Stimulated activated CD8-positive, alpha-beta memory T cell treated with anti-CD3 and anti-CD28 coated beads, Interleukin-15, amount 100 ng/mL, for 24 hours (primary cell): ENCODE measurements around the gene UAP1.
"Not testable (repeated sequence)": the region's sequence is repeated elsewhere in the genome, so short reads cannot be mapped to it uniquely, and the experiment has no call there.

Experiments
- DNase-seq: peaks from one replicate; pipeline ENCODE4 v3.0.0-alpha.2; 2020; ENCODE audit warnings: low read depth

The UAP1 gene

GRCh38 chr1:162565460-162565859 lies 3.9 kb downstream of the UAP1 start:
- no peak for DNase-seq

- no peak for DNase-seq
Measured at GRCh38 chr1:162566870-162567269, 5.3 kb downstream of the UAP1 start.

GRCh38 chr1:162568802-162569201 lies 7.3 kb downstream of the UAP1 start:
- DNase-seq, result no peak

GRCh38 chr1:162570718-162571117 lies 9.2 kb downstream of the UAP1 start:
- DNase-seq, result no peak

GRCh38 chr1:162571121-162571520 lies 9.6 kb downstream of the UAP1 start:
- not testable (repeated sequence) for DNase-seq

- DNase-seq, result no peak
Measured at GRCh38 chr1:162571696-162572095, 10.2 kb downstream of the UAP1 start.

GRCh38 chr1:162573136-162573535 lies 11.6 kb downstream of the UAP1 start:
- DNase-seq, result no peak

GRCh38 chr1:162578071-162578700 lies 16.7 kb downstream of the UAP1 start:
- DNase-seq, result no peak

- DNase-seq, result no peak
Measured at GRCh38 chr1:162578936-162579335, 17.4 kb downstream of the UAP1 start.

- DNase-seq, result no peak
Measured at GRCh38 chr1:162580308-162580707, 18.8 kb downstream of the UAP1 start.

- not testable (repeated sequence) for DNase-seq
Measured at GRCh38 chr1:162582901-162583300, 21.4 kb downstream of the UAP1 start.

- DNase-seq, result not testable (repeated sequence)
Measured at GRCh38 chr1:162585101-162585500, 23.6 kb downstream of the UAP1 start.

- no peak for DNase-seq
Measured at GRCh38 chr1:162587347-162587746, 25.8 kb downstream of the UAP1 start.

- DNase-seq, result no peak
Measured at GRCh38 chr1:162587761-162588260, 26.3 kb downstream of the UAP1 start.

GRCh38 chr1:162590101-162590500 lies 28.6 kb downstream of the UAP1 start:
- DNase-seq, result no peak

- no peak for DNase-seq
Measured at GRCh38 chr1:162590686-162591085, 29.2 kb downstream of the UAP1 start.

- DNase-seq, result no peak
Measured at GRCh38 chr1:162596514-162597170, 35.1 kb downstream of the UAP1 start.

- no peak for DNase-seq
Measured at GRCh38 chr1:162599451-162599850, 37.9 kb downstream of the UAP1 start.

- DNase-seq, result not testable (repeated sequence)
Measured at GRCh38 chr1:162603117-162603516, 41.6 kb downstream of the UAP1 start.

GRCh38 chr1:162605225-162605927 lies 43.9 kb downstream of the UAP1 start:
- DNase-seq, result no peak

- DNase-seq, result no peak
Measured at GRCh38 chr1:162609306-162609705, 47.8 kb downstream of the UAP1 start.

GRCh38 chr1:162612606-162613400 lies 51.3 kb downstream of the UAP1 start:
- DNase-seq, result no peak
